Astrocyte of the hippocampus (primary cell): Measurements from ENCODE around the gene PUS10.
"Not testable (repeated sequence)": the region's sequence is repeated elsewhere in the genome, so short reads cannot be mapped to it uniquely, and the experiment has no call there.

Experiments
- DNase-seq: peaks from one replicate; pipeline ENCODE4 v3.0.0; 2011; ENCODE audit warnings: low read depth, low spot score

PUS10 gene, protein sequence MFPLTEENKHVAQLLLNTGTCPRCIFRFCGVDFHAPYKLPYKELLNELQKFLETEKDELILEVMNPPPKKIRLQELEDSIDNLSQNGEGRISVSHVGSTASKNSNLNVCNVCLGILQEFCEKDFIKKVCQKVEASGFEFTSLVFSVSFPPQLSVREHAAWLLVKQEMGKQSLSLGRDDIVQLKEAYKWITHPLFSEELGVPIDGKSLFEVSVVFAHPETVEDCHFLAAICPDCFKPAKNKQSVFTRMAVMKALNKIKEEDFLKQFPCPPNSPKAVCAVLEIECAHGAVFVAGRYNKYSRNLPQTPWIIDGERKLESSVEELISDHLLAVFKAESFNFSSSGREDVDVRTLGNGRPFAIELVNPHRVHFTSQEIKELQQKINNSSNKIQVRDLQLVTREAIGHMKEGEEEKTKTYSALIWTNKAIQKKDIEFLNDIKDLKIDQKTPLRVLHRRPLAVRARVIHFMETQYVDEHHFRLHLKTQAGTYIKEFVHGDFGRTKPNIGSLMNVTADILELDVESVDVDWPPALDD

DNA sequence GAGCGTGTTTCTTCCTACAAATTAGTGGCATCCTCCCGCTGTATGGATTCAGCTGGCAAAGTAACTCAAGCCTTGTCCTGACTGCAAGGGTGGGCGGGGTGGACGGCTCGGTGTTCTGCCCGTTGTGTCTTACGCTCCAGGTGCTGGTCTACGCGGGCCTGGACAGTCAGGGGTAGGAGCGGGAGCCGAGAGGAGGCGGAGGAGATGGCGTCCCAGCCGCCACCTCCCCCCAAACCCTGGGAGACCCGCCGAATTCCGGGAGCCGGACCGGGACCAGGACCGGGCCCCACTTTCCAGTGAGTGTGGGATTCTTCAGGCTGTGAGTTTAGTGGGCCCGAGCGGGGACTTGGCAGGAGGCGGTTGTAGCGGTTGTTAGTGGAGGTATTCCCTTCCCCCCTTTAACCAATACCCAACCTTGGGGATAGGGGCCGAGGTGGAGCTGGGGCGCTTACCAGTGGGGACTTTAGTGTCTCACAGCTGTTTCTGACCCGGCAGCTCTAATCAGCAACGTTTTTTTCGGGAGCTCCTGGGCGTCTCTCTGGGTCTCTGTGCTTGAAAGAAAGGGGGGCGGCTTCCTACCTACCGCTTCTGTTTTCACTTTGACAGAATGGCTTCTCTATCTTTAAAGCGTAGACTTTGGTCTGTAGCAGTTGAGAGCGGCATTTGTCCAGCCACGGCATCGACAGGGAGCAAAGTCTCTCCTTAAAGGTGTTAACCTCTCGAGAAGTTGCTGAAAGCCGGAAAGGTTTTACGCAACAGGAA, at the start of gene PUS10, which contains the start of gene PEX13:
Gene PUS10 (minus strand): TSS at position 700 of the 762 bp plus-strand sequence. CDS start 6,365 bp downstream, outside the sequence.
Gene PEX13 (plus strand): TSS at position 165 of the 762 bp plus-strand sequence. CDS start 40 bp downstream, at position 205.
- peak; percentile 88 for DNase-seq

DNA sequence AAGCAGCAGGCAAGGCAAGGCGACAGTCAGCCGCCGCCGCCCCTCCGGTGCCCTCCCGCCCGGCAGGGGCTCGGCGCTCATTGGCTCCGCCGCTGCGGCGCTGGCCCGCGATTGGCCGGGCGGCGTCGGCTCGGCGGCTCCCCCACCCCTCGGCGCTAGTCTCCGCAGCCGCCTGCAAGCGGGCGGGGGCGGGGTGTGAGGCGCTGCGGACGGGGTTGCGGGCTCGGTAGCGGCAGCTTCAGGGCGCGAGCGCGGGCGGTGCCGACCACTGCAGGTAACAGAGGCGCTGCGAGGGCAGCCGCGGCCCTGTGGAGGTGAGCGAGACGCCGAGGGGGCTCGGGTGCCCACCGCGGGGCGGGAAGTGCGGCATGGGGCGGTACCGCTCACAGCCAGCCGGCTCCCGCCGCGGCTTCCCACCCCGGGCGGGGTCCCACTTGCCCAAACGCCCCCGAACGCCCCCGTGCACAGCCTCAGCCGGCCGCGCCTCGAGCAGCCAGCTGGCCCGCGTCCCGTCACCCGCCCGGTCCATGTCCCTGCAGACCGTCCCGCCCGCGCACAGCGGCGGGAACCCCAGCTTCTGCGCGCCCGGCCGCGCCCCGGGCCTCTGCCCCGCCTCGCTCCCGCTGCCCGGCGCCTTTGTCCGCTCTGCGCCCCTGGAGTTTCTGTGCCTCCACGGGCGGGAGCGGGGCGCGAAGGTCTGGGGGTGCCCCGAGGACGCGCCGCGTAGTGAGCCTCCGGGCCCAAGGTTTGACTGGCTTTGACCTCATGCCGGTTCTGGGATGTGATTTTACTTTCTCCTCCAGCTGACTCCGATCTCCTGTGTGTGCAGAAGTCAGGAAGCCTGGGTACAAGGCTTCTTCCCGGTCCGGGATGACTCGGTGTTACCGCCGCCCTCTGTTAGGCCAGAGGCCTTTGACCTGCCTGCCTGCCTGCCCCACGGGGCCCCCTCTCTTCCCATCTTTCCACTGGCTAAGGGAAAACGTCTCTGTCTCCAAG, 48.0 kb upstream of the PUS10 start, which contains the start of gene SANBR:
Gene SANBR (plus strand): TSS at position 158 of the 996 bp plus-strand sequence. CDS start 4,480 bp downstream, outside the sequence.
- peak; percentile 96 for DNase-seq

DNA sequence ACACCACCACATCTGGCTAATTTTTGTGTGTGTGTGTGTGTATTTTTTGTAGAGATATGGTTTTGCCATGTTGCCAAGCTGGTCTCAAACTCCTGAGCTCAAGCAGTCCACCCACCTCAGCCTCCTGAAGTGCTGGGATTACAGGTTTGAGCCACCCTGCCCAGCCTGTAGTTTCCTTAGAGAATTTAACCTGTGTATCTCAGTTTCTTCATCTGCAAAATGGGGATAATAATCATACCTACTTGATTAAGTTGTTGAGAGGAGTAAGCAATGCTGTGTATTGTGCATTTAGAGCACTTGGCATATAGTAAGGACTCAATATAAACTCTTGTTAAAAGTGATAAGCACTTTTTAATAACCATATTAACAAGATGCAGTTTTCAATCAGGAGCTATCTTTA, 41.3 kb upstream of the PUS10 start:
- DNase-seq, result no peak

DNA sequence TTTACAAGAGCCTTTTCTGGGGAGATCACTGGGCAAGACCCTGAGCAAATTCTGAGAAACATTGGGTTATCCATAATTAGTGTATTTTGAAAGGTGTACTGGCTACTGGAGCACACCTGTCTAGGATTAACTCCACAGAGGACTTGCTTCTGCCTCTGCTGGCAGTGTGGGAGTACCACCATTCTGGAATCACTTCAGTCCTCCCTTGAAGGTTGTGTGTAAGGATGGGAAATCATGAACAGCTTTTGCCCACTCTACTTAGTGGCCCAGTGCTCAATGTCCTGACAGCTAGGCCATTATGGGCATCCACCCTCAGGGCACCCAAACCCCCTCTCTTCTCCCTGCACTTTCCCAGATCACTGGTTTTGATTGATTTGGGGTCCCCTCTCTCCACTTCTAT, 39.5 kb upstream of the PUS10 start:
- no peak for DNase-seq

DNA sequence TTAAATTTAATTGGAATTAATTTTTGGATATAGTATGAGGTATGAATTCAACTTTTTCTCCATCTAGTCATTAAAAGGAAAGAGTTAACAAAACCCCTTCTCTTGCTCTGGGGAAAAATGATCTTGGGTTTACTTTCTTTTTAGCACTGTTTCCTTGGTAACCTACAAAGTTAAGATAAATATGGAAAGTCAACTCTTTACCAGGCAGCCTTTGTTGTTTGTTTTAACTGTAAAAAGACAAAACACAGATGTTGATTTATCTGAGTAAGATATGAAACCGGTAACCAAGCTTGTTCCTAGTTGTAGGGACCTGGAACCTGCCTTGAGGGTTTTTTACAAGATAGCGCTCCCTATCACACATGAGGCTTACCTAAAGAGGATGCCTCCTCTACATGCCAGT, 37.5 kb upstream of the PUS10 start:
- DNase-seq, result peak; percentile 7

DNA sequence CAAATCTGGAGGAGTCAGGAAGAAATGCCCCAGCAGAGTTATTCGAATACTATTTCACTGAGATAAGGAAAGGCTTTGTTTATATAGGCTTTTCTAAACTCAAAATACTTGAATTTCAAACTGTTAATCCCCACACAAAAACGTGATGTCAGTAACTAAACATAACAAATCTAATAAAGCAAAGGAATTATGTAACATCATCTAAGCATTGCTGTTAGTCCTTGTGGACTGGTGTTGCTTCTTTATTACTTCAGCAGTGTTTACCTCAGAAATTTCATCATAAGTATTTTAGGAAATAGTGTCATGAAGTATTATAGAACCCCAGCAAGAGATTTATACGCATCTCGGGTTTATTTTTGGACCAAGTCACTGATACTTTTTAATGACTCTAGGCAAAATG, 27.9 kb upstream of the PUS10 start:
- no peak for DNase-seq

DNA sequence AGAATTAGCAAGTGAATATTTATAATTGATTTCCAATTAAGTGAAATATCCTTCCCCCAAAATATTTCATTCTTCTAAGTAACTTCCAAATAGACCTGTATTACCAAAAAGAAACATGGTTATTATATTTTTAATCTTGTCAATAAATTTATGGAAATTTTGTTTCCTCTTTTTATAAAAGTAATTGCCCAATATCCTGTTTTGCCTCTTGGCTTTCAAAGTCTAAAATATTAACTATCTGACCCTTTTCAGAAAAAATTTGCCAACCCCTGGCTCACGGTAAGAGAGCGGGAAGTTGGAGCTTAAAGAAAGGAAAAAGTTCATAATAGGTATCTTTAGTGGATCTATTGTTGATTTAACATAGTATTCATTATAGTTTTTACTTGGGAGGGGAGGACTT, 27.2 kb upstream of the PUS10 start:
- DNase-seq, result no peak

DNA sequence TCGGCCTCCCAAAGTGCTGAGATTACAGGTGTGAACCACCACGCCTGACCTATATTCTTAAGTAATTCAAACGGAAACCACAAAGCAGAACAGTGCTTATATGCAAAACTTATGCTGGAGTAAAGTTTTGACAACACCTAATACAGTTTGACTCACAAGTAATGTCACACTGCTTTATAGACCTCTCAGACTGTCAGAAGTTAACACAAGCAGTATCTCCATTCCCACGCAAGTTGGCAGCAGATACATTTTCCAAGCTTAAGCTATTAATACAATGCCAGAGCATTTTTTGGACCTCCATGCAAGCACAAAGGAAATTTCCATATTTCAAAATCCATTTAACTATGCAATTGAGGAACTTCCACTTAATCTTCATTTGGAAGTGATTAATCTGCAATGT, 26.6 kb upstream of the PUS10 start:
- no peak for DNase-seq

DNA sequence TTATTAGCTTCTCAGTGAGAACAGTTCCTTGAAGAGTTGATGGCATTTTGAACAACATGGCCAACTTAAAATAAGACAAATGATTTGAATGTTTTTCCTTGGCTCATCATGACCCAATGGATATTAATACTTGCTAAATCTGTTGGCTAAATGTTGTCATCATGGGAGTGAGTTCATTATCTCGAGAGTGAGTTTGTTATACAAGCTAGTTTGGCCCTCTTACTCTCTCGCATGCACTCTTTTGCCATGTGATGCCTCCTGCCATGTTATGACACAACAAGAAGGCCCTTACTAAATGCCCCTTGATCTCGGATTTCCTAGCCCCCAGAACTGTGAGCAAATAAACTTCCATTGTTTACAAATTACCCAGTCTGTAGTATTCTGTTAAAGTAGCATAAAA, 24.8 kb upstream of the PUS10 start:
- no peak for DNase-seq

DNA sequence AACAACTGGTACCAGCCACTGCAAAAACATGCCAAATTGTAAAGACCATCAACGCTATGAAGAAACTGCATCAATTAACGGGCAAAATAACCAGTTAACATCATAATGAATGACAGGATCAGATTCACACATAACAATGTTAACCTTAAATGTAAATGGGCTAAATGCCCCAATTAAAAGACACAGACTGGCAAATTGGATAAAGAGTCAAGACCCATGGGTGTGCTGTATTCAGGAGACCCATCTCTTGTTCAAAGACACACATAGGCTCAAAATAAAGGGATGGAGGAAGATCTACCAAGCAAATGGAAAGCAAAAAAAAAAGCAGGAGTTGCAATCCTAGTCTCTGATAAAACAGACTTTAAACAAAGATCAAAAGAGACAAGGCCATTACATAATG, 18.6 kb upstream of the PUS10 start:
- not testable (repeated sequence) for DNase-seq

DNA sequence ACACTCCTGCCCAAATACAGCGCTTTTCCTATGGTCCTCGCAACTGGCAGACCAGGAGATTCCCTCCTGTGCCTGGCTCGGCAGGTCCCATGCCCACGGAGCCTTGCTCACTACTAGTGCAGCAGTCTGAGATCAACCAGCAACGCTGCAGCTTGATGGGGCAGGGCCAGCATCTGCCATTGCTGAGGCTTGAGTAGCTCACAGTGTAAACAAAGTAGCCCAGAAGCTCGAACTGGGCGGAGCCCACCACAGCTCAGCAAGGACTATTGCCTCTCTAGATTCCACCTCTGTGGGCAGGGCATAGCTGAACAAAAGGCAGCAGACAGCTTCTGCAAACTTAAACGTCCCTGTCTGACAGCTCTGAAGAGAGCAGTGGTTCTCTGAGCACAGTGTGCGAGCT, 16.5 kb upstream of the PUS10 start:
- DNase-seq, result not testable (repeated sequence)

DNA sequence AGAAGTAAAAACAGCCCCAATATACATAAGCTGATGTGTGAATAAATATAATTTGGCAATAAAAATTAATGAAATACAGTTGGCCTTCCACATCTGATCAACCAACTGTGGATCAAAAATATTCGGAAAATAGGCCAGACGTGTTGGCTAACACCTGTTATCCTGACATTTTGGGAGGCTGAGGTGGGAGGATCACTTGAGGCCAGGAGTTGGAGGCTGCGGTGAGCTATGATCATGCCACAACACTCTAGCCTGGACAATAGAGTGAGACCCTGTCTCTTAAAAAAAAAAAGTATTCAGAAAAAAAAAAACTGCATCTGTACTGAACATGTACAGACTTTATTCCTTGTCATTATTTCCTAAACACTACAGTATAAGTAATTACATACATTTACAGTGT, 11.5 kb upstream of the PUS10 start:
- no peak for DNase-seq

DNA sequence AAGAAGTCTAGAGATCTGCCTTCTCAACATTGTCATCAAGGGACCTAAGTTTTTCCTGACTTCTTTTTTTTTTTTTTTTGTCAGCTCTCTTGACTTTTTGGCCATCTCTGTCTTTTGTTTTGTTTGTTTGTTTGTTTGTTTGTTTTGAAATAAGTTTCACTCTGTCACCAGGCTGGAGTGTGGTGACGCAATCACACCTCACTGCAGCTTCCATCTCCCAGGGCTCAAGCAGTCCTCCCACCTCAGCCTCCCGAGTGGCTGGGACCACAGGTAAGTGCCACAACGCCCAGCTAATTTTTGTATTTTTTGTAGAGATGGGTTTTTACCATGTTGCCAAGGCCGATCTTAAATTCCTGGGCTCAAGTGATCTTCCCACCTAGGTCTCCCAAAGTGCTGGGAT, 5.6 kb upstream of the PUS10 start:
- no peak for DNase-seq

DNA sequence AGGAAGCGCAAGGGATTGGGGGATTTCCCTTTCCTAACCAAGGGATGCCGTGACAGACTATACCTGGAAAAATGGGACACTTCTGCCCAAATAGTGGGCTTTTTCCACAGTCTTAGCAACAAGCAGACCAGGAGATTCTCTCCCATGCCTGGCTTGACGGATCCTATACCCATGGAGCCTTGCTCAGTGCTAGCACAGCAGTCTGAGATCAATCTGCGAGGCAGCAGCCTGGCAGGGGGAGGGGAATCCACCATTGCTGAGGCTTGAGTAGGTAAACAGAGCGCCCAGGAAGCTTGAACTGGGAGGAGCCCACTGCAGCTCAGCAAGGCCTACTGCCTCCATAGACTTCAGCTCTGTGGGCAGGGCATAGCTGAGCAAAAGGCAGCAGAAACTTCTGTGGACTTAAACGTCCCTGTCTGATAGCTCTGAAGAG, 3.2 kb upstream of the PUS10 start:
- DNase-seq, result no peak

DNA sequence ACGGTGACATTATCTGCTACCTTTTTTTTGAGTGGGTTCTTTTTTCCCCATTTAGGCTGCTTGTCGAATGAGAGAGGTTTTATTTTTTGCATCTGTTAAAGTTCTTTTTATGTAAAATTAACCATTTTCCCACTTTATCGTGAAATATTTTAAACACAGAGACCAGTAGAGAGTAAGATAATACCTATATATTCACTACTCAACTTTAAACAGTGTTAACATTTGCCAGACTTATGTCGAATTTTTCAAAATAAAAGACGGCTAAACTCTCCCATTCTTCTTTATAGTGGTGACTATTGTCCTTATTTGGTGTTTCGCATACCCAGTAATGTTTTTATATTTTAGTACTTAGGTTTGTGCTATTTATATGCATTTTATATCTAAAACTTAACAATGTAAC, 743 bp upstream of the PUS10 start:
- no peak for DNase-seq

DNA sequence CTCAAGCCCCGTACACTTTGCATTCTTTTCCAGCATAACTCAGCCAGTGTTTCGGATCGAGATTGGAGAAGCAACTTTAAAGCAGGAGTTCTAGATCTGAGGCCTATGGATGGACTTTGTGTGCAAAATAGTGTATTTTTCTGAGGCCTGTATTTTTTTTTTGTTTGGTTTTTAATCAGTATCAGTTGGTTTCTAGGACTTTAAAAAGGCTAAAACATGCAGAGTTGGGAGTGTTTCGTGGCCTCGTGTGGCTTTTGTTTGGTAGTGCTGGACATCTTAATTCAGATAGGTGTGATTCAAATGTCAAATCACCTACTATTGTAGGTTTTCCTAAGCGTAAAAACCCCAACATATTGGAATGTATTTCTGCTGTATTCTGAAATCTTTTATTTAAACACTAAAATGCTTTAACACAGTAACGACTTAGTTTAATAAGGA, 282 bp upstream of the PUS10 start:
- no peak for DNase-seq

DNA sequence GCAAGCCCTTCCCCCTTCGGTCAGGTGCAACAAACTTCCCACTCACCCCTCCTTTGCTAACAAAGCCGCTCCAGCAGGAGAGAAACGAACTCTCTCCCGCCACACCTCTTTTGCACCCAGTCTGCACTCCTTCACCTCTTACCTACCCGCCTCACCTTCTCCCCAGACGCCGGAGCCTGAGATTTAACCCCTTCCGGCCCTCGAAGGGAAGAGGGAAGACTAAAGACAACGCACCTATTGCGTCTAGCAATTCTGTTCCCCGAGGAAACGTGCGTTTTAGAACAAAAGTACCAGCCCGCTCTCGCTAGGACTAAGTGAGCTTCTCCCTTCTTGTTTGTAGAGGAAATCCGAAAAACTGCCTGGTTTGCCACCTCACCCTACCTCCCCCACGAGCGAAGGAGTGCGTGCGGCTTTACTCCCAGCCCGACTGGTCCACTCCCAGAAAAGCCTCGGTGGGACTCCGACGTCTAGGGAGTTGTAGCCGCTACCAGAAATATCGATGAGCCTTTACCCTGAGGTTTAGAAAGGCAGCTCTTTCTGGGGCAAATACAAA, 976 bp downstream of the PUS10 start:
- DNase-seq, result peak; percentile 87

DNA sequence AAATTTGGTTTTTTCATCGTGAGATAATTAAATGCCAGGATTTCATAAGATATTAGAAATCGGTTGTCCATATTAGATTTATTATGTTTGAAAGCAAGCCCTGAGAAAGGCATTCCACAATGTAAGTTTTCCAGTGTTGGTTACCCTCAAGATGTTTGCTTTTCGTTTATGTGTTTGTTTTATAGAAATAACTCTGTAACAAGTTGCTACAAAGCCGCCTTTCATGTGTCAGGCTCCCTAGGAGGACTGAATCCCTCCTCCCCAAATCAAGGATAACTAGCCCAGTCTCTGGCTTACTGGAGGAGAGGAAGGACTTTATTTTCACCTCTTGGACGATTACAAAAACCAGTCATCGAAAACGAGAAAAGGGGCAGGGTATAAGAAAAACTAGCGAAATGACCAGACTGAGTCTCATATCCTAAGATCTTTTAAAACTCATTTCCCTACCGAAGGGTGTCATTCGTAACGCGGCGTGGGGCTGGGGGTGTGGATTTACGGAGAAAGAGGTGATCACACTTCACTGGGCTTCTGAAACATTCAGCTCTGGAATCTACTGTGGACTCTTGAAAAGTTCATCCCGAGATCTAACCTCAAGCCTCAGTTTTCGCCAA, 1.6 kb downstream of the PUS10 start:
- no peak for DNase-seq

DNA sequence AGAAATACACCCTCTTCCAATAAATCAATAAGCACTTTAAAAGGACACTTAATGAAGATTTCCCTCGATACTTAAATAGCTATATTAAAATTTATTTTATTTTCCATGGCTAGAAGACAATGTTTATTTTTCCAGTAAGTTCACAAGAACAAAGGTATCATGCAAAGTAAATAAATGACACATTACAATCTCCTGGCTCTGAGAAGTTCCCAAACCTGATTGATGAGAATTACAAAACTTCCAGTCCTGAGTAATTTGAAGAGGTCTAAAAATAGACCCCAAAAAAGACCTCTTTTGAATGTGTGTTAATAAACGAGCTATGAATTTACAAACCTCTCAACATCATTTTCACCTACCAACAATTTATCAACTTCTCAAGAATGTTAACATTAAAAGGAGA, 2.1 kb downstream of the PUS10 start:
- DNase-seq, result no peak

DNA sequence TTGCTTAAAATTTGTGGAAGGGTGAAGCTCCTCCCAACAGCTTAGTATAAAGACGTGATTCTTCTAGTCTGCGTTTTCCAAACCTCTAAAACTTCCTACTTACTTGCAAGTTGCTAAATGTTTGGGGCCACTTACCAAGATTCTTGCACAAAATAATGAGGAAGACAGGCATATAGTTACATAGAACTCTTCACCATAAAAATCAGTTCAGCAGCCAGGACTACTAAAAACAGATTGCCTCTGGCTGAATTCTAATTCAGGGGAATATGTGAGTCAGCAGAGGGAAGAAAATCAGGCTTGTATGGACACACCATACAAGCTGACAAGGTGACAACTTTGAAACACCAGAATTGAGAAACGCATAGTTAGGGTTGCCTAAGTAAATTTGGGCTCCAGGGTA, 3.3 kb downstream of the PUS10 start:
- DNase-seq, result no peak
